ENCODE results near the gene DSN1.

- TF ChIP-seq CTCF (IDR thresholded peaks at IDR 0.05) (no peak), EZH2phosphoT487 (IDR thresholded peaks at IDR 0.05) (no peak)
Observed at GRCh38 chr20:36784116-36784515, 10.6 kb upstream of the DSN1 start.
